ENCODE measurements around the gene ZNF318. TPM values are rescaled to one million over a fixed set of nuclear protein-coding genes. Genes with fewer than 3 reads are reported as not detected.

ZNF318 gene
- total RNA-seq, 1 donor from 2014 or later: 10.2 TPM

DNA sequence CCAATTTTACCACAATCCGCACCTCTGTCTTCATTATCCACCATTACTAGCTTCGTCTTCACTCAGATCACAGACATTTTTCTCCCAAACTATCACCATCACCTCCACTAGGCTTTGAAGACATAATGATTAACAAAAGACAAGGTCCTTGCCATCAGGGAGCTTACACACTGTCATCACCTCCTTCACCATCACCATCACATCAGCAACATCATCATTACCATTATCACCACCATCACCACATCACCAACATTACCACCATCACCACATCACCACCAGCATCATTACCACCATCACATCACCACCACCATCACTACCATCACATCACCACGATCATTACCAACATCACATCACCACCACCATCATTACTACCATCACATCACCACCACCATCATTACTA, 75.7 kb downstream of the ZNF318 start:
- DNase-seq (no peak), ATAC-seq (ENCODE audit: poor library complexity) (no peak)
- intact Hi-C loops (cut with DNase I): no loop called here

GRCh38 chr6:43292763-43293318, 76.6 kb downstream of the ZNF318 start:
- no peak for ATAC-seq (ENCODE audit: poor library complexity)
- no peak for DNase-seq
- intact Hi-C loops (cut with DNase I): no loop called here

DNA sequence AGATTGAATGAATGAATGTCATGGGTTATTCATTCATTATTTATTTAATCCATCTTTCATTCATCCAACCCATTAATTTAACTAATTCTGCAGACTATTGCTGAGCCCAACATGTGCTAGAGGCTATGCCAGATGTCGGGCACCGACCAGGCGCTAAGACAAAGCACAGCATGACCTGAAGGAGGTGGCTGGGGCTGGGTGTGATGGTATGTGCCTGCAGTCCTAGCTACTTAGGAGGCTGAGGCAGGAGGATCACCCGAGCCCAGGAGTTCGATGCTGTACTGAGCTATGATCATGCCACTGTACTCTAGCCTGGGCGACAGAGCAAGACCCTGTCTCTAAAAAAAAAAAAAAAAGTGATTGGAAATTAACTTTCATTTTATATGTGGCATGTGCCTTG, 77.1 kb downstream of the ZNF318 start:
- ATAC-seq (ENCODE audit: poor library complexity): no peak
- no peak for DNase-seq
- intact Hi-C loops (cut with DNase I): no loop called here

DNA sequence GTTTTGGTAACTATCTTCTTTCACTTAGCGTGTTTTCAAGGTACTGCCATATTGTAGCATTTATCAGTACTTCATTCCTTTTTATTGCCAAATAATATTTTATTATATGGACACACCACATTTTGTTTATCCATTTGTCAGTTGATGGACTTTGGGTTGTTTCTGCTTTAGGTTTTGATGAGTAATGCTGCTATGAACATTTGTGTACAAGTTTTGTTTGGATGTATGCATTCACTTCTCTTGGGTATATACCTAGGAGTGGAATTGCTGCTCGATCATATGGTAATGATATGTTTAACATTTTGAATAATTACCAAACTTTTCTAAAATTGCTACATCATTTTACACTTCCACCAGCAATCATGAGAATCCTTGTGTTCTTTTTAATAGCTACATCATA, 77.7 kb downstream of the ZNF318 start:
- ATAC-seq (ENCODE audit: poor library complexity): no peak
- intact Hi-C loops (cut with DNase I): no loop called here
- no peak for DNase-seq

GRCh38 chr6:43290905-43291355, 78.5 kb downstream of the ZNF318 start:
- ATAC-seq (ENCODE audit: poor library complexity) (no peak), DNase-seq (no peak)
- intact Hi-C loops (cut with DNase I): no loop called here

DNA sequence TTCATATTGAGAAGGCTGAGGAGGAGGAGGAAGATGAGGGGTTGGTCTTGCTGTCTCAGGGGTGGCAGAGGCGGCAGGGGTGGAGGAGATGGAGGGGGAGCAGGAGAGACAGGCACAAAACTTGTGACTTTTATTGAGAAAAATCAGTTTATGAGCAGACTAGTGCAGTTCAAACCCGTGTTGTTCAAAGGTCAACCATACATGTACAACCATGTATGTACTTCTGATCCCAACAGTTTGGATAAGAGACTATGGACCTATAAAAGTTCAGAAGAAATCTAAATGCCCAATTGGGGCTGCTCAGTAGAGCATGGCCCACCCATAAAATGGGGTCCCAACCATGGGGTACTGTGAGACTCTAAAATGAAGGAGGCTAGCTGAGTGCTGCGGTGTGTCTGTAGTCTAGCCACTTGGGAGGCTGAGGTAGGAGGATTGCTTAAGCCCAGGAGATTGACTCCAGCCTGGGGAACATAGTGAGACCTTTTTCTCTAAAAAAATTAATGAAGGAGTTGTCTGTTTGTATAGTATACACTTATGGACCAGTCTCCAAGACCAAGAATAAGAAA, 79.0 kb downstream of the ZNF318 start:
- no peak for DNase-seq
- ATAC-seq (ENCODE audit: poor library complexity): no peak
- intact Hi-C loops (cut with DNase I): no loop called here

DNA sequence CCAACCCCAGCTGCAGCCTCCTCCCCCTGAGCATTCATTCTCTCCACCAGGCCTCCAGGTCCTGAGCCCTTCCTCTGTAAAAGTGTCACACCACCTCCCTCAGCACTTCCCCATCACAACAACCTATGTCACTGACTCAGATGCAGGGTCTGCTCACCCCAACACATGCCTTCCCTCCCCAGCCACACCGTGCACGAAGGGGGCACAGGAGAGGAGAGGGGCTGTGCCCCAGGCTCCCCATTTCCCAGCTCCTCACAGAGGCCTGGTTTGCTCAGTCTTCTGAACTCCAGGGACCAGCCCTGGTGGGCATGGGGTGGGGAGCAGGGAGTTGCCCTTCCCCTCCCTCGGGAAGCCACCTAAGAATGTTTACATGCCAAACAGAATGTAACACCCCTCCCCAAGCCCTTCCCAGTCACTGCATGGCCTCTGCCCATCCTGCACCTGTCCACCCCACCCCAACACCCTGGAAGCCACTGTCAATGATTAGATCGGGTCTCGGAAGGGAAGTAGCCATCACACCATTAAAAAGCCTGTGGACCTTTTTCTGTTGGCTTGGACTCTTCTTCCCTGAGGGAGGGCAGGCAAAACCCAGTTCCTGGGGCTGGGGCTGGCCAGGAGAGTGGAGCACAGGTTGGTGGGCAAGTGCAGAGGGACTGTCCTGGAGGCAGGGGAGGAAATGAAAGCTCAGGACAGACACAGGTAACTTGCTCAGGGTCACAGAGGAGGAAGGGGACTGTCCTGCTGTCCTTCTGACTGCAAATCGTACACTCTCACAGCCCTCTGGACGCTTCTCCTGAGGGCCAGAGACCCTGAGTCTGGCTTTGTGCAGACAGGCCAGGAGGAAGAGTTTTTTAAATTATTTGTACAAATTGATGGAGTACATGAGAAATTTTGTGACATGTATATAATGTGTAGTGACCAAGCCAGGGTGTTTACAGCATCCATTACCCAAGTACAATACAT, 81.4 kb downstream of the ZNF318 start:
- no peak for DNase-seq
- intact Hi-C loops (cut with DNase I): no loop called here
- no peak for ATAC-seq (ENCODE audit: poor library complexity)

DNA sequence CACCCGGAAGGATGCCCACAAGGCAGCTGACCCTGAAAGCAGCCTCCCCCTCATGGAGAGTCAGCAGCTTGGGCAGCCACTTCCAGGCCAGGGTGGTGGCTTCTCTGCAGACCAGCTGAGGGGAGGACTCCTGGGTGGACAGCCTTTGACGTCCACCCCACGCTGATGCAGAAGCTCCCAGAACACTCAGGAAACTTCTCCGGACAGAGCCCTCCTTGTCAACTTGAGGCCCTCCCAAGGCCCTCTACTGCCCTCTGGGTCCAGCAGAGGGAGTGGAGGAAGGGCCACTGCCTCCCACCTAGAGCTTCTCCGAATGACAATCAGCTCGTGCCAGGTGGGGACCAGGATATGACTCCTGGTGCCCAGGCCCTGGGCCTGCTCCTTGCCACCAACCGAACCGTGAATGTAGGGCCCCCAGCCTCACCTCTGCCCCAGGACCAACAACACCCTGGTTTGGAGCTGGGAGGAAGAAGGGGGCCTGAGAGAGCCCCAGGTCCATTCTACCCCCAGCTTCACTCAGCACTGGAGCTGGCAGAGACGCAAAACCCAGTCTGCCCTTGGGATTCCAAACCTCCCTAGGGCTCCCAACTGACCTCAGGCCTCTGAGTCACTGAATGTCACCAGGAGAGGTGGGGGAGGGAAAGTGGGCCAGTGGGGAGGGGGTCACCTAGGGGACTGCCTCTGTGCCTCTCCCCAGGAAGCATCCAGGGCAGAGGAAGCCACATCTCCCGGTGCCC, 82.3 kb downstream of the ZNF318 start:
- DNase-seq (no peak), ATAC-seq (ENCODE audit: poor library complexity) (no peak)

DNA sequence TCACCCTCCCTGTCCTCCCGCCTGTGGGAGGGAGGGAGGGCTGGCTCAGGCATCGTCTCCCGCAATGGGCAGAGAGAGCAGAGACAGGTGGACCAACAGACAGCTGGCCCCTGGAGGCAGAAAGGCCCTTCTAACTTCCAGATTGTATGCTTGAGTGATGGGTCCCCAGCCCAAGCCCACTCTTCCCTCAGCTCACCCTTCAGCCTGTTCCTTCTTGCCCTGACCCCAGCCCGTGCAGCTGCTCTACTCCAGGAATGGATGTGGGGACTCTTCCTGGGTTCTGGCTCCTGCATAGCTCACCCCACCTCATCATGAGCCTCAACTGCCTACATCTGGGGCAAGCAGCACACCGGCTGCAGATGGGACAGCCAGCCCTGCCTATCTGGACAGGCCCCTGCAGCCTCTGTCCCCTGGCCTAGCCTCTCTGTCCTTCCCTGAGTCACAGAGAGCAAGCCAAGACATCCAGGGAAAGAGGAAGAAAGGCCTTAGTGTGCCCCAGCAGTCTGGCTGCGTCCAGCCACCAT, 82.9 kb downstream of the ZNF318 start:
- no peak for DNase-seq
- intact Hi-C loops (cut with DNase I): no loop called here
- ATAC-seq (ENCODE audit: poor library complexity): no peak

More for the DNA sequence above, 82.3 kb downstream of the ZNF318 start:
- intact Hi-C loops (cut with DNase I): no loop called here

Other genes with a start within 250 kb of the ZNF318 start
- 65.3 TPM for gene SRF, start 198.4 kb downstream of the ZNF318 start, total RNA-seq
- 12.5 TPM for gene CUL9, start 187.5 kb downstream of the ZNF318 start, total RNA-seq
- 31.5 TPM for gene DNPH1, start 140.2 kb downstream of the ZNF318 start, total RNA-seq
- gene TTBK1, start 126.2 kb downstream of the ZNF318 start, total RNA-seq: 0.13 TPM
- gene SLC22A7, start 71.4 kb downstream of the ZNF318 start, total RNA-seq: not detected
- gene CRIP3, start 60.8 kb downstream of the ZNF318 start, total RNA-seq: 4.1 TPM
- 9.8 TPM for gene ABCC10, start 57.9 kb upstream of the ZNF318 start, total RNA-seq
- 1.0 TPM for gene DLK2, start 85.9 kb upstream of the ZNF318 start, total RNA-seq
- gene TJAP1, start 107.9 kb upstream of the ZNF318 start, total RNA-seq: 20.5 TPM
- gene LRRC73, start 140.7 kb upstream of the ZNF318 start, total RNA-seq: 1.4 TPM
- gene YIPF3, start 147.3 kb upstream of the ZNF318 start, total RNA-seq: 64.0 TPM
- gene POLR1C, start 147.4 kb upstream of the ZNF318 start, total RNA-seq: 15.6 TPM
- 12.9 TPM for gene XPO5, start 206.4 kb upstream of the ZNF318 start, total RNA-seq
- gene POLH, start 206.5 kb upstream of the ZNF318 start, total RNA-seq: 6.9 TPM